ENCODE data around the gene HDC.

The HDC gene, protein sequence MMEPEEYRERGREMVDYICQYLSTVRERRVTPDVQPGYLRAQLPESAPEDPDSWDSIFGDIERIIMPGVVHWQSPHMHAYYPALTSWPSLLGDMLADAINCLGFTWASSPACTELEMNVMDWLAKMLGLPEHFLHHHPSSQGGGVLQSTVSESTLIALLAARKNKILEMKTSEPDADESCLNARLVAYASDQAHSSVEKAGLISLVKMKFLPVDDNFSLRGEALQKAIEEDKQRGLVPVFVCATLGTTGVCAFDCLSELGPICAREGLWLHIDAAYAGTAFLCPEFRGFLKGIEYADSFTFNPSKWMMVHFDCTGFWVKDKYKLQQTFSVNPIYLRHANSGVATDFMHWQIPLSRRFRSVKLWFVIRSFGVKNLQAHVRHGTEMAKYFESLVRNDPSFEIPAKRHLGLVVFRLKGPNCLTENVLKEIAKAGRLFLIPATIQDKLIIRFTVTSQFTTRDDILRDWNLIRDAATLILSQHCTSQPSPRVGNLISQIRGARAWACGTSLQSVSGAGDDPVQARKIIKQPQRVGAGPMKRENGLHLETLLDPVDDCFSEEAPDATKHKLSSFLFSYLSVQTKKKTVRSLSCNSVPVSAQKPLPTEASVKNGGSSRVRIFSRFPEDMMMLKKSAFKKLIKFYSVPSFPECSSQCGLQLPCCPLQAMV

DNA sequence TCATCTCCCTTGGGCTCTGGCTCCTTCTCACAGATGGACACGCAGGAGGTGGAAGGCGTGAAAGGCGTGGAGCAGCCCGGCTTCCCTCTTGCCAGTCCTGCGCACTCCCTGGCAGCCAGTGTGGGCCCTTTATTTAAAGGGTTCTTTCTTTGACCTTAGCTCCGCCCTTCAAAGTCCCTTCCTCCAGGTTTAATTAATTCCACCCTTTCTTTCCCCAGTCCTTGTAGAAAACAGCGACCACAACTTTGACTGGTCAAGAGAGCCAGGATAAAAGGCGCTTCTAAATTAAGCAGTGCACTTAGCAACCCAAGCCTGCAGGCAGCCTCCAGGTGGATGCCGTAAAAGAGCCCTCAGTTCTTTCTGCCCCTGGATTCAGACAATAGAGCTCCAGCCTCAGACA lies at the start of gene HDC:
HDC (minus strand) TSS at position 107 of the 400 bp plus-strand sequence; CDS start at position 4, 103 bp downstream.
- no peak for DNase-seq (ENCODE audit: low read depth in 2 of 2, low spot score in 1 of 2)

DNA sequence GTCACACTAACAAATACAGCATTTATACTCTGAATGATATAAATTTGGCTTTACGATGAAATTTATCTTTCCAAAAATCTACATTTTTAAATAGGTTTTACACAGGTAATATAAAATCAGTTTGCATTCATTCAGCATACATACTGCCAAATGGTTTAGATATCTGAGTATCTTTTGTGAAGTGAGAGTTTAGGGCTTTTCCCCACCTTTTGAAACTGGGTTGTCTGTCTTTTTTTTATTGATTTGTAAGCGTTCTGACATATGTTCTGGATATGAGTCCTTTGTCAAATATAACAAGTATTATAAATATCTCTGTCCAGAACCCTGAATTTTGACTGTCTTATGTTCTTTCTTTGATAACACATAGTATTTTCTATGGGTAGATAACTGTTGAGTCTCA lies 47.1 kb upstream of the HDC start:
- no peak for DNase-seq (ENCODE audit: low read depth in 2 of 2, low spot score in 1 of 2)

DNA sequence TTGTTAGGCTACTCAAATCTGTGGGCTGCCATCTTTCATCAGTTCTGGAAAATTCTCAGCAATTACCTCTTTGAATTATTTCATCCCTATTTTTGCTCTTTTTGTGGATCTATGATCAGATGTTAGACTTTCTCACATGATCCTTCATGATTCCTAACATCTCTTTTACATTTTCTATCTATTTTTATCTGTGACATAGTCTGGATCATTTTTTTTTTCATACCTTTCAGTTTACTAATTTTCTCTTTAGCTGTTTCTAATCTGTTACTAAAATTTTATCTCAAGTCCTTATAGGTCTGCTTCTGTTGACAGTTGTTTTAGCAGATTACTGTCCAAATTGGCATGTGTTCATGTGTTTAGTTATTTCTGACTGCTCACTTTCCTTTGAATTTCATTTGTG lies 42.3 kb upstream of the HDC start:
- DNase-seq (ENCODE audit: low read depth in 2 of 2, low spot score in 1 of 2): no peak

DNA sequence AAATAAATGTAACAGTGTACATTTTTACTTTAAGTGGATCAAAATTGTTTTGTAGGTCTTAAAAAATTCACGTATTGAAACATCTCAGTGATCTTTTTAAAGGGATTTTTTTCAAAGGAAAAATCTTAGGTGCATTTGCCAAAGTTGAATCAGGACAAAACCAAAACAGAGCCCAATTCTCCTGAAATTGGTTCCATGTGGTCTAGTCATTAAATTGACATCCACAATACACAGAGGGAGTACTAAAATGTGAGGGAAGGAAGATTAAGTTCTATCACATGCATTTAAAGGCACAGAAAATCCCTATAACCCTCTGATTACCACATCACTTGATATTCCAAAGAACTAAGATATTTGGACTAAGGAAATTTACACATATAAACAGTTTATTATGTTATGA lies 39.3 kb upstream of the HDC start:
- no peak for DNase-seq (ENCODE audit: low read depth in 2 of 2, low spot score in 1 of 2)

DNA sequence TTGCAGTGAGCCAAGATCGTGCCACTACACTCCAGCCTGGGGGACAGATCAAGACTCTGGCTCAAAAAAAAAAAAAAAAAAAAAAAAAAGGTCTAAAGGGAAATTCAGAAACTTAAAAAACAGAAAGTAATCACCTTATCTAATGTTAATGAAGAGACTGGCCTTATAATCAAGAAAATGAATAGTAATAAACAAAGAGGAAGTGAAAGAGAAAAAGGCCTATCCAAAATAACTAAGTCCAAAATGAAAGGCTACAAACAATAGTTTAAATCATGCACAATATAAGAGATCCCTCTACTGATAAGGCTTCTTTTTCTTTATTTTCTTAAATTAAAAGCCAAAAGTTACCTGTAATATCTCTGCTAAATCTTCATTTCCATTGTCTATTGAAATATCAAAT lies 37.1 kb upstream of the HDC start:
- no peak for DNase-seq (ENCODE audit: low read depth in 2 of 2, low spot score in 1 of 2)

DNA sequence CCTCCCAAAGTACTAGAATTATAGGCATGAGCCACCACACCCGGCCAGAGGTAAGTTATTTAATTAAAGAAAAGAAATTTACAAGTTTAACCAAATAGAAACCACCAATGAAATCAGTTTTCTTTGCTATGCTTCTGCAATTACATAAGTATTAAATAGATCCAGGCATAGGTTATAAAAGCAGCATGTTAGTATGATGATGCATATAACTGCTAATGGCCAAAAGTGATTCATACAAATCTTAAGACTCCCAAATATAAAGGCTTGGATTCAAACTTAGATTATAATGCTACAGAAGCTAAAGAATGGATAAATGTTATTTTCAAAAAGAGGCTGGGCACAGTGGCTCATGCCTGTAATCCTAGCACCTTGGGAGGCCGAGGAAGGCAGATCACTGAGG lies 32.8 kb upstream of the HDC start:
- no peak for DNase-seq (ENCODE audit: low read depth in 2 of 2, low spot score in 1 of 2)

DNA sequence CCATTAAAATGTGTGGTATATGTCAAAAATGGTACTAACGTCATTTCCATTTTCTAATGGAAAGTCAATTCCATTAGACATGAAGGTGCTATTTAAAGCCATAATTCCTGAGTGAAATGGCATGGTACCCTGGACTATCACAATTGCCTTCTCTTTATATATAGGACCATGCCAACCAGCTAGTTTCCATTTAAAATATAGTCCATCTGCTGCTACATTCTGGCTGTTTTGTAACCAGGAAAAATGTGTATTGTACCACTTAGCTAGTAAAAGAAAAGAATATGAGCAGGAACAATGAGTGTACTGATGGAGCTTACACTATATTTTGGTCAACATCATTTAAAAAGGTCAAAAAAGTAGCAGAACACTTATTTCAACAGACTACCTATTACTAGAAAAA lies 30.4 kb upstream of the HDC start:
- no peak for DNase-seq (ENCODE audit: low read depth in 2 of 2, low spot score in 1 of 2)

DNA sequence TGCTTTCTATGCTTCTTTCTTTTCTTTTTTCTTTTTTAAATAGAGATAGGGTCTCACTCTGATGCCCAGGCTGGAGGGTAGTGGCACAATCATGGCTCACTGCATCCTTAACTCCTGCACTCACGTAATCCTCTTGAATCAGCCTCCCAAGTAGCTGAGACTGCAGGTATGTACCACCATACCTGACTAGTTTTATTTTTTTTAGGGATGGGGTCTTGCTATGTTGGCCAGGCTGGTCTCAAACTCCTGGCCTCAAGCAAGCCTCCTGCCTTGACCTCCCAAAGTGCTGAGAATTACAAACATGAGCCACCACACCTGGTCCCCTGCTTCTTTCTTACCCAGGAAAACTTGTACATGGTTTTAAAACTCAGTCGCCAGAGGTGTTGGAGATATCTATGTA lies 24.2 kb upstream of the HDC start:
- no peak for DNase-seq (ENCODE audit: low read depth in 2 of 2, low spot score in 1 of 2)

DNA sequence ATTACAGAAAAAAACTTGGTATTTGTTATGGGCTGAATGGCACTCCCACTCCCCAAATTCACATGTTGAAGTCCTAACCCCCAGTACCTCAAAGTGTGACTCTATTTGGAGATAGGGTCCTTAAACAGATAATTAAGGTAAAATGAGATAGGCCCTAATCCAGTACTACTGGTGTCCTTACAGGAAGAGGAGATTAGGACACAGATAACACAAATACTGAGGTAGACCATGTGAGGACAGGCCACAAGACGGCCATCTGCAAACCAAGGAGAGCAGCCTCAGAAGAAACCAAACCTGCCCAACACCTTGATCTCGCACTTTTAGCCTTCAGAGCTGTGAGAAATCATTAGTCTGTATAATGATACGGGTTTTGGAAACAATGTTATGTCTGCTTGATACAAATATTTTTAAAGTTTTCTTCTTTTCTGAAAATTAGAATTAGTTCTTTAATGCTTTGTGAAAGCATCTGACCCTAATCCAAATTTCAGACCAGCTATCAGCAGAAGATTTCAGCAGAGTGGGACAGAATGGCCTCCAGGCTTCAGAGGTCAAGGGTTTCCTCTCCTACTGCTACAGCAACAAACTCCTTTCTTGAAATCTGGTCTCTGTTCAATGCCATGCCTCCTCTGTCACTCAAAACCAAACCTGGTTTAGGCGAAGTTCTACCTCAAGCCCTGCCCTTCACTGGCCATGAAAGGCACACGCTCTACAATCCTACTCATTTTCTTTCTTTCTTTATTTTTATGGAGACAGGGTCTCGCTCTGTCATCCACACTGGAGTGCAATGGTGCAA lies 22.0 kb upstream of the HDC start:
- no peak for DNase-seq (ENCODE audit: low read depth in 2 of 2, low spot score in 1 of 2)

DNA sequence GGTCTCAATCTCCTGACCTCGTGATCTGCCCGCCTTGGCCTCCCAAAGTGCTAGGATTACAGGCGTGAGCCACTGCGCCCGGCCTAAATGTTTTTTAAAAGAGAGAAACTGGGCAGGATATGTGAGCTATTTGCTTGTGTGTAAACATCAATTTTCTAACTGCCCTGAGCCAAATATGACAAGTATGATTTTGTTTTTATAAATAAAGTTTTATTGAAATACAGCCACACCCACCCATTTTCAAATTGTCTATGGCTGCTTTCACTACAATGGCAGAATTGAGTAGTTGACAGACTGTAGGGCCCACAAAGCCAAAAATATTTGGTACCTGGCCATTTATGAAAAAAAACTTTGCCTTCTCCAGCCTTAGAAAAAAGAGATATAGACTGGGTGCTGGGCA lies 15.9 kb upstream of the HDC start:
- no peak for DNase-seq (ENCODE audit: low read depth in 2 of 2, low spot score in 1 of 2)

DNA sequence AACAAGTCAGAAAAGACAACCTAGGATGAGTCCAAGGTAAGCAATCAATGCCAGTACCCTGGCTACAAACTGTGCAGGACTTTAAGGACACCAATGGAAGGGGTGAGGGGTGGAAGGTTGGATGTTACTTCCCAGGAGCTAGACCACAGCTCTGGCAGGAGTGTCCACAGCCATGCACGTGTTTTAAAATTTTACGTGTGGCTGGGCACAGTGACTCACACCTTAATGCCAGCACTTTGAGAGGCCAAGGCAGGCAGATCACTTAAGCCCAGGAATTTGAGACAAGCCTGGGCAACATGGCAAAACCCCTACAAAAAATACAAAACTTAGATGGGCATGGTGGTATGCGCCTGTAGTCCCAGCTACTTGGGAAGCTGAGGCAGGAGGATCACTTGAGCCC lies 14.7 kb upstream of the HDC start:
- no peak for DNase-seq (ENCODE audit: low read depth in 2 of 2, low spot score in 1 of 2)

DNA sequence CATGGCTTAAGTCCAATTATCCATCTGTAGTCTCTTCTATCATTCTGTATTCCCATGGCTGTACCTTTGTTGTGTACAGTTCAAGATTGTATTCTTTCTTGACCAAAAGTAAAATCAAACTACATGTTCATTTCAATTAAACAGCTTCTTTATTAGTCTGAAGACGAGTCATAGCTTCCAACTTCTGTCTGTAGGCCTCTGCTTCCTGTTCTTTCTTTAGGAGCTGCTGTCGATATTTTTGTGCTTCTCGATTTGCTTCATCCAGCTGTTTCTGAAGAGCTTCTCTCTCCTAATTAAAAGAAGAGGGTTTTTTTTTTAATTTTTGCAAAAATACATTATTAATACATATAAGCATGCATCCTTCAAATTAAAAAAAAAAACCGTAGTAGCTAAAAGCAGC lies 13.0 kb upstream of the HDC start:
- no peak for DNase-seq (ENCODE audit: low read depth in 2 of 2, low spot score in 1 of 2)

DNA sequence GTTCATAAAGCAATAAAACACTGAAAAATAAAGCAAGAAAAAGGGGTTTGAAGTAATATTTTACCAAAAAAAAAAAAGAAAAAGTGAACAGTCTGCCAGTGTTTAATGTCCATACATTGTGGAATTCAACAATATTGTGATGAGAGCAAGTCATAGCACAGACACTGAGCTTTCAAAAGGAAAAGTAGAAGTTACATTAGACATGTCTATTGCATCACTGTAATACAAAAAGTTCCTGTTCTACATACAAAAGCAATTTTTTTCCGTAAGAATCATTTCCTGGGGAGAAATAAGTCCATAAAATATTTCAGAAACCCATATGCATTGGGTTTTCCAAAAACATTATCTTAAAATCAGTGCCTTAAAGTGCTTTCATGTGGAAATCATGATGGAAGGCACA lies 11.8 kb upstream of the HDC start:
- no peak for DNase-seq (ENCODE audit: low read depth in 2 of 2, low spot score in 1 of 2)

DNA sequence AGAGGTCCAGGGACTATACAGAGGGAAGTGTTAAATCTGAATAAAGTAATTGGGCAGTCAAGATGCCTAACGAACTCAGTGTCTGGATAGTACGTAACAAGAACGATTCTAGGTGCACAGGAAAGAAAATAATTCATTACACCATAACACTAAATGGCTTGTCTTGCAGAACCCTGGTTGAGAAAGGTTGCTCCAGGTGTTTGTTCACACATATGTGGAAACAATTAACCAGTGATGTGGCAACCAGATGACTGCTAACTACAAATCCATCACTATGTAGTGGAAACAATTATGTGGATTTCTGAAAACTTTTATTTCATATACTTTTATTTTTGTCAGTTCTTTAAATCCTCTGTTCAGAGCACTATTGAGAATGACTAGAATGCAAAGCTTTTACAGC lies 10.4 kb upstream of the HDC start:
- no peak for DNase-seq (ENCODE audit: low read depth in 2 of 2, low spot score in 1 of 2)

DNA sequence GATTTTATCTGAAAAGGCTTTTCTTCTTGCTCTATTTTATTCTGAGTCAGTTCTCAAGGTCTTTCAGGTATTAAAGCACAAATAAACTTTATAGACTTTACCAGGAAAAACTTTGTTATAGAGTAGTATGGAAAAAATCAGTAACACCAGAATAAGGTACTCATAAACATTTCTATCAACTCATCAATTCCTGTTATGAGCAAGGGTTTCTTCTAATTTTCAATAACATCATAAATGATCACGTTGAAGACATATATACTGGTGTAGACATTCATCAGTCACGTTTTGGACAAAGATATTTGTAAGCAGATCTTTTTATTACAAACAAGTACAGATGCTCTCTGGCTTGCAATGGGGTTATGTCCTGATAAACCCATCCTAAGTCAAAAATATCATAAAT lies 9.6 kb upstream of the HDC start:
- no peak for DNase-seq (ENCODE audit: low read depth in 2 of 2, low spot score in 1 of 2)

DNA sequence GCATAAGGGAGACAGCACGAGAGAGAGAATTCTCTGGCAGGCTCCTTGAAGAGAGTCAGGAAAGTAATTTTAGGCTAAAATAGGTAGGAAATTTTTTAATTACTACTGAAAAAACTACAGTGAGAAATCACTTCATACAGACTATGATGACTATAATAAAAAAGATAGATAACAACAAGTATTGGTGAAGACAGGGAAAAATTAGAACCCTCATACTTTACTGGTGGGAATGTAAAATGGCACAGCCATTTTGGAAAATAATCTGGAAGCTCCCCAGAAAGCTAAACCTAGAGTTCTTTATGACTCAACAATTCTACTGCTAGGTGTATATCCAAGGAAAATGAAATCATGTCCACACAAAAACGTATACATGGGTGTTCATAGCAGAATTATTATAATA lies 2.1 kb upstream of the HDC start:
- no peak for DNase-seq (ENCODE audit: low read depth in 2 of 2, low spot score in 1 of 2)

DNA sequence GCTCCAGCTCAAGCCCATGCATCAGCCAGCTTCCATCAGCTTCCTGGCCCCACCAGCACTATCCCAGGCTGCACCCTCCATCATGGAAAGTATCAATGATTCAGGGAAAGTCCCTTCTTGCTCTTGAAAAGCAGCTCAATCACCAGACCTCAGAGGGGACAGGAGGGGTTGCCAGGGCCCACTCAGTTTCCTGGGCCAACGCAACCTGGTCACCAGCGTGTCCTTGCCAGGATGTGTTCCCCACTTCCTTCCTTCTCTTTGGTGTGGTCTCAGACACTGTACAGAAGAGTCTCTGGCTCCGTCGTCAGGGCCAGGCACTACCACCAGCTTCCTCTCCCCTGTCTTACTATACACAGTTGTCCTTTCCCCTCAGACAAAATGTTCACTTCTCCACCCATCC lies 3.0 kb downstream of the HDC start:
- peak; percentile 6 to 24 for DNase-seq (ENCODE audit: low read depth in 2 of 2, low spot score in 1 of 2)

DNA sequence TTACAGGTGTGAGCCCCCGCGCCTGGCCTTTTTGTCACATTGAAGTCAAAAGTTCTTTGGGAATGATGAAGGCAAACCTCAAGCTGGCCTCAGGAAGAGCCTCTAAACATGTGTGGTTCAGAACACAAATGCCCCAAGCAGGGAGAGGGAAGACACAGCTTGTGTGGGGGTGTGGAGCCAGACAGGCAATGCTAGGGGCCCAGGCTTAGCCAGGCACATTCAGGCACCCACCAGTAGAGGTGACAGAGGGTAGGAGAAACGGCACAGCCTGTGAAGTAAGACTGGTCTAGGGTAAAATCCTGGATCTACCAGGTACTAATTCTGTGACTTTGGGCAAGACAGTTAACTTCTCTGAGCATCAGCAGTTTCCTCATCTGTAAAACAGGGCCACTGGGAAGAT lies 3.5 kb downstream of the HDC start:
- DNase-seq (ENCODE audit: low read depth in 2 of 2, low spot score in 1 of 2): no peak

DNA sequence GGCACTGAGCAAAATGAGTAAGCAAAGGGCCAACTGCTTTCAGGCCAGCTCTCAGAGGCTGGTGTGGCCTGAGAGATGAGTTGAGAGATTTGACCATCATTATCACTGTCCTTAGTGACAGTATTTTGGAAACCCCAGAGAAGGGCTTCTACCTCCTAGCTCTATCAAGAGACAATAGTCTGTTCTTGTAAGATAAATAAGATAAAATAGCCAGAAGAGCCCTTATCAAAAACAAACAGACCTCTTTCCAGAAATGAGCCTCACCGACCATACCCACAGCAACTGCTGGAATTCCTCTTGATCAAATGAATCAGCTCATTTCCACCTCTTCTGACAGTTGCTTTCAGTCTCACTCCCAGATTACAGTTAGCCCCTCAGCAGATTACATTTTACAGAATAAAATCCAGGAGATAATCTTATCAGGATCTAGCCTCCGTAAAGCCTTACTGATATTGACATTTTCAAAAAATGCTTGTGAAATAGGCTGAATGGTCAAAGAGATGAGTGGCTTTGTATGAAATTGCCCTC lies 4.5 kb downstream of the HDC start:
- no peak for DNase-seq (ENCODE audit: low read depth in 2 of 2, low spot score in 1 of 2)

DNA sequence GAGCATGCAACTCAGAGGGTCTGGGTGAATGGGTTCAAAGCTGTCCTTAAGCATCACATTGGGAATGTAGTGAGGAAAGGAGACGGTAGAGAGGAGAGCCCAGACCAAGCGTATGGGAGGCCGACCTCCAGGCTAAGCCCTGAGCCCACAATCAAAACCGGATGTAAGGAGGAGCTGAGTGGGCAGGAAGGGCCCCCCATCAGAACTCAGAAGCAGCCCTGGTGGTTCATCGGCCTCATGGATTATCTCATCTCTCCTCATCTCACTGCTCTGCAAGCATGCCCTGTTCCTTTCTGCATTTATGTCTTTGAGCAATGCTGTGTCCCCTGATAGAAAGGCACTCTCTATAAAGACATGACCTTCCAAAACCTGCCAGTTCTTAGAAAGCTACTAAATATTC lies 6.2 kb downstream of the HDC start:
- DNase-seq (ENCODE audit: low read depth in 2 of 2, low spot score in 1 of 2): no peak

DNA sequence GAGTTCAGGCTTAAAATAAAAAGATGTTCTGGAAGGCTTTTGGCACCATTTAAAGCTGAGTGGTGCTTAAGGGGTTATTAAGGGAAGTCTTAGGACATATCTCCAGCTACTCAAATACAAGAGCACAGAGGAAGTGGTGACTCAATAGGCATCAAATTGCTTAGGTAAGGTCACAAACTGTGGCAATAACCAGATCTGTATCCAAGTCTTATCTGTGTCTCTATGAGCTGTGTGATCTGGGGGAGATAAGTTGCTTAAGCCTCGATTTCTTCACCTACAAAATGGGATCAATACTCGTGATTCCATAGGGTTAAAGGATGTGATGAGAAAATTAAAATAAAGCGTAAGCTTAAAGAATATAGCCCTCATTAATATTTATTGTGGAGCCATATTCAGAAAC lies 7.6 kb downstream of the HDC start:
- no peak for DNase-seq (ENCODE audit: low read depth in 2 of 2, low spot score in 1 of 2)

DNA sequence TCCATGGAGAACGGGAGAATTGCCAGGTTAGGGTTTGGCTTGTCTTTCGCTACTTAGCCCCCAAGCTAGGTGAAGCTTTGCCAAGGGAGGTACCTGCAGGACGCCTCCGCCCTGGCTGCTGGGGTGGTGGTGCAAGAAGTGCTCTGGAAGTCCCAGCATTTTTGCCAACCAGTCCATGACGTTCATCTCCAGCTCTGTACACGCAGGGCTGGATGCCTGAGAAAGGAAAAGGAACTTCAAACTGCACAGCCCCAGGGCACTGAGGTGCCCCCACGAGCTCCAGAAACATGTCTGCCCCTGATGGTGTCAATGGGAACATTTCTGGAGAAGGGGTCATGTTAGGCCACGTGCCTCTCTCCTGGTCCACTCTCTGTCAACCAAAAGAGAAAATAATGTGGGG lies 8.2 kb downstream of the HDC start:
- DNase-seq (ENCODE audit: low read depth in 2 of 2, low spot score in 1 of 2): no peak
